WTC11 (cell line): ENCODE data around the gene KIRREL3. TPM values are rescaled to one million over a fixed set of nuclear protein-coding genes. Genes with fewer than 3 reads are reported as not detected.

ENCODE experiments used
- ATAC-seq: fragments of 200-7000 bp; cut with Tn5 transposase; 2 replicates; pipeline ENCODE4 v1.10.0; 2021; ENCODE audit warnings: mild to moderate bottlenecking, moderate library complexity
- Bru-seq: library from RNA; stranded (reverse); fragments of 400-500 nt; gene quantifications from one replicate; lab custom pipeline; 2021; lab: Mats Ljungman, UMichigan
- CTCF ChIA-PET: fragments of 300-600 bp; sonication (Branson Sonifier 250); formaldehyde crosslinking; loops from one replicate; lab custom pipeline; 2021; ENCODE audit warnings: antibody characterized with exemption; lab: Charles Lee
- POLR2A ChIA-PET: fragments of 350-600 bp; sonication (Branson Sonifier 250); formaldehyde crosslinking; loops from one replicate; lab custom pipeline; 2021; ENCODE audit warnings: antibody characterized with exemption; lab: Charles Lee
- DNase-seq: peaks from one replicate; pipeline ENCODE4 v3.0.0; 2021; ENCODE audit warnings: low spot score
- H3K27ac Mint-ChIP-seq: 2 replicates; pipeline ENCODE4 v1.8.0; 2021; ENCODE audit warnings: mixed read lengths
- H3K27me3 Mint-ChIP-seq: 2 replicates; pipeline ENCODE4 v1.8.0; 2021; ENCODE audit warnings: low read depth, mild to moderate bottlenecking, moderate library complexity, mixed read lengths
- H3K36me3 Mint-ChIP-seq: 2 replicates; pipeline ENCODE4 v1.8.0; 2021; ENCODE audit warnings: mixed read lengths
- H3K4me1 Mint-ChIP-seq: 2 replicates; pipeline ENCODE4 v1.8.0; 2022; ENCODE audit warnings: mixed read lengths
- H3K4me3 Mint-ChIP-seq: 2 replicates; pipeline ENCODE4 v1.8.0; 2021; ENCODE audit warnings: mild to moderate bottlenecking, moderate library complexity, mixed read lengths
- H3K9me3 Mint-ChIP-seq: 2 replicates; pipeline ENCODE4 v1.8.0; 2021; ENCODE audit warnings: mixed read lengths
- ATF1 ChIP-seq: sonication (generic); formaldehyde crosslinking; IDR thresholded peaks from 2 replicates; pipeline ENCODE4 v1.8.1; 2023; ENCODE audit warnings: mild to moderate bottlenecking, moderate library complexity, missing genetic modification reagents
- EMX1 ChIP-seq: fragments of 250-450 bp; sonication (Bioruptor Pico); IDR thresholded peaks from 2 replicates; pipeline ENCODE4 v1.8.0; 2021; ENCODE audit warnings: mild to moderate bottlenecking
- FOXK1 ChIP-seq: sonication (generic); formaldehyde crosslinking; IDR thresholded peaks from 2 replicates; pipeline ENCODE4 v1.8.0; 2022; ENCODE audit warnings: mild to moderate bottlenecking, moderate library complexity, missing genetic modification reagents
- GABPB1 ChIP-seq: sonication (generic); formaldehyde crosslinking; IDR thresholded peaks from 2 replicates; pipeline ENCODE4 v1.8.1; 2023; ENCODE audit warnings: mild to moderate bottlenecking, missing genetic modification reagents
- GRHL2 ChIP-seq: fragments of 250-450 bp; sonication (Bioruptor Pico); IDR thresholded peaks from 2 replicates; pipeline ENCODE4 v1.8.0; 2022; ENCODE audit warnings: mild to moderate bottlenecking, moderate library complexity; ENCODE audit not compliant: insufficient replicate concordance, severe bottlenecking
- KAT7 ChIP-seq: sonication (generic); formaldehyde crosslinking; IDR thresholded peaks from 2 replicates; pipeline ENCODE4 v1.8.1; 2023; ENCODE audit warnings: missing genetic modification reagents, mild to moderate bottlenecking, borderline replicate concordance
- MXD4 ChIP-seq: fragments of 250-450 bp; sonication (Bioruptor Pico); IDR thresholded peaks from 2 replicates; pipeline ENCODE4 v1.8.0; 2021; ENCODE audit warnings: mild to moderate bottlenecking, moderate library complexity, borderline replicate concordance
- NFATC4 ChIP-seq: fragments of 250-450 bp; sonication (Bioruptor Pico); IDR thresholded peaks from 2 replicates; pipeline ENCODE4 v1.9.0; 2021; ENCODE audit warnings: mild to moderate bottlenecking
- NFYB ChIP-seq: sonication (generic); formaldehyde crosslinking; conservative IDR thresholded peaks from 2 replicates; pipeline ENCODE4 v1.8.0; 2022; ENCODE audit warnings: low read depth, missing genetic modification reagents
- NR2C2 ChIP-seq: sonication (generic); formaldehyde crosslinking; IDR thresholded peaks from 2 replicates; pipeline ENCODE4 v1.8.0; 2022; ENCODE audit warnings: mild to moderate bottlenecking, missing genetic modification reagents
- RELA ChIP-seq: sonication (generic); formaldehyde crosslinking; IDR thresholded peaks from 2 replicates; pipeline ENCODE4 v1.8.1; 2022; ENCODE audit warnings: missing genetic modification reagents, mild to moderate bottlenecking, borderline replicate concordance
- SP1 ChIP-seq: sonication (generic); formaldehyde crosslinking; conservative IDR thresholded peaks from 2 replicates; pipeline ENCODE4 v1.8.1; 2022; ENCODE audit warnings: missing genetic modification reagents
- ZBTB21 ChIP-seq: sonication (generic); formaldehyde crosslinking; IDR thresholded peaks from 2 replicates; pipeline ENCODE4 v1.8.1; 2023; ENCODE audit warnings: mild to moderate bottlenecking, missing genetic modification reagents, borderline replicate concordance
- ZNF263 ChIP-seq: sonication (generic); formaldehyde crosslinking; IDR thresholded peaks from 2 replicates; pipeline ENCODE4 v1.8.1; 2022; ENCODE audit warnings: low read depth, mild to moderate bottlenecking, moderate library complexity, missing genetic modification reagents
- ZNF396 ChIP-seq: fragments of 250-450 bp; sonication (Bioruptor Pico); IDR thresholded peaks from 2 replicates; pipeline ENCODE4 v1.8.0; 2021; ENCODE audit warnings: mild to moderate bottlenecking, moderate library complexity, borderline replicate concordance
- ZNF671 ChIP-seq: fragments of 250-450 bp; sonication (Bioruptor Pico); IDR thresholded peaks from 2 replicates; pipeline ENCODE4 v1.8.0; 2021; ENCODE audit warnings: mild to moderate bottlenecking
- long read RNA-seq, 3 experiments: library from RNA in 1 of 3; library from capped mRNA in 1 of 3; library from polyadenylated mRNA in 1 of 3; unstranded in 2 of 3; stranded (forward) in 1 of 3; transcript quantifications; one replicate each; pipeline ENCODE4 v2.0.0, GENCODE V29; 2021
- total RNA-seq: library from RNA; stranded (reverse); gene quantifications from 3 replicates; pipeline ENCODE4 v1.2.3, GENCODE V29; 2021
- TF ChIP-seq, protein P1 (sequence below): sonication (generic); formaldehyde crosslinking; conservative IDR thresholded peaks from 2 replicates; pipeline ENCODE4 v1.8.1; 2022; ENCODE audit warnings: mild to moderate bottlenecking, missing genetic modification reagents
- TF ChIP-seq, protein P2 (sequence below): sonication (generic); formaldehyde crosslinking; IDR thresholded peaks from 2 replicates; pipeline ENCODE4 v1.8.1; 2023; ENCODE audit warnings: mild to moderate bottlenecking, moderate library complexity, missing genetic modification reagents
- TF ChIP-seq, protein P3 (sequence below): sonication (generic); formaldehyde crosslinking; IDR thresholded peaks from 2 replicates; pipeline ENCODE4 v1.8.0; 2023; ENCODE audit warnings: missing genetic modification reagents
- TF ChIP-seq, protein P4 (sequence below): sonication (generic); formaldehyde crosslinking; IDR thresholded peaks from 2 replicates; pipeline ENCODE4 v1.8.0; 2022; ENCODE audit warnings: mild to moderate bottlenecking, missing genetic modification reagents
- TF ChIP-seq, protein P5 (sequence below): sonication (generic); formaldehyde crosslinking; IDR thresholded peaks from 2 replicates; pipeline ENCODE4 v1.8.1; 2023; ENCODE audit warnings: mild to moderate bottlenecking, missing genetic modification reagents, moderate library complexity
- TF ChIP-seq, protein P6 (sequence below): sonication (generic); formaldehyde crosslinking; IDR thresholded peaks from 2 replicates; pipeline ENCODE4 v1.8.1; 2022; ENCODE audit warnings: low read depth, mild to moderate bottlenecking, moderate library complexity, missing genetic modification reagents, borderline replicate concordance
- TF ChIP-seq, protein P7 (sequence below): fragments of 250-450 bp; sonication (Bioruptor Pico); IDR thresholded peaks from 2 replicates; pipeline ENCODE4 v1.9.0; 2021; ENCODE audit warnings: mild to moderate bottlenecking

KIRREL3 gene
- total RNA-seq, result 0.59 to 1.1 TPM (median 0.76 TPM) in 3 replicates
- percentile 22 among the genes with signal in this experiment for Bru-seq, nascent RNA
- long read RNA-seq, experiment 1, result 0 reads
- long read RNA-seq, experiment 2, partial matches to known transcripts, result 0 of 2 reads
- long read RNA-seq, experiment 2, other reads (novel, unspliced or antisense), result 2 of 2 reads
- long read RNA-seq, experiment 3, partial matches to known transcripts, result 0 of 1 reads
- long read RNA-seq, experiment 3, other reads (novel, unspliced or antisense), result 1 of 1 reads

DNA sequence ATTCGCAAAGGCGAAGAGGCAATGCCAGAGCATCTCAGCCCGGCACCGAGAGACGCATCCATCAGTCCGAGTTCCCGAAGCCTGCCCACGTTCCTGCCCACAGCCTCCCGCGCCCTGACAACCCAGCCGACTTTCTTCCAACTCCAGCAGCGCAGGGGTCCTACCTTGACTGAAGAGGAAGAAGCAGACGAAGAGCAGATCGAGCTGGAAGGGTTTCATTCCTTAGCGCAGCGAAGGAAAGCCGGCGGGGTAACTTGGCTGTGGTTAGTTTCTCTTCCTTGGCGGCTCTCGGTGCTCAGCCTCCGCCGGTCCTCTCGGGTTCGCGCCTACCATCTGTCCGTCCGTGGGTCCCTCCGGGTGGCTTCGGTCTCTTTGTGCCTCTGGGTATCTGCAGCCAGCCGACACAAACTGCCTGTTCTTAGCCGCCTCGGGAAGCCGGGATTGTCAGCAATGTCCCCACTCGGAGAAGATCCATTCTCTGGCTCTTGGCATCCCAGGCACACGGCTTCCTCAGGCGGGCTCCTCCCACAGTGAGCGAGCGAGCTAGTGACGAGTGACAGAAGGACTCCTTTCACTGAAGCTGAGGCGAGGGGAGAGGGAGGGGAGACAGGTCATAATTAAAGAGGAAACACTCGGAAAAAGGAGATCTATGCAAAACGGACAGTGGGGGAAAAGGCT is at the start of gene KIRREL3:
TSS of gene KIRREL3 (minus strand) at position 480 of the 678 bp plus-strand sequence.
- Mint-ChIP-seq H3K4me3 (peak within 1 kb of the TSS; percentile 3; the same call in 1 of the 2 replicates), H3K36me3 (no peaks in the 10 kb centered on the region)

DNA sequence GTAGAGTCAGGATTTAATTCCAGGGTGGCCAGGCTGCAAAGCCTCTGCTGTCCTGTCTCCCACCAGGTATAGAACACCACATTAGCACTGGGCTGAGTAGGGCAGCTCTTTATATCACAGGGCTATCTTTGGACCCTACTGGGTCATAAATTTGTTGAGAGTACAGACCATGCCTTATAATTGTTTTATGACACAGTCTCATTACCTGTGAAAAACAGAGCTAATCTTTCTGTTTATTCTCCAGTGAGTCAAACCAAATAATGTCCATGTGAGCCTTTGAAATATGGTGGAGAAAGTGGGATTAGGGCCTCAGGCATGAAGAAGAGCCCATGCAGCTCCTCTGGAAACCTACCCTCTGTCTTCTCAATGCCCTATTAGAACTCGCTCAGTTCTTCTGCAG is 49.6 kb upstream of the KIRREL3 start:
- H3K36me3 Mint-ChIP-seq, result no peaks in the 10 kb centered on the region
- H3K27ac Mint-ChIP-seq, result no peak overlapping the region
- ATAC-seq, result no peak
- CTCF ChIA-PET, result no interaction called here
- no peaks in the 10 kb centered on the region for H3K9me3 Mint-ChIP-seq
- peaks cover 13% of the 10 kb centered on the region for H3K4me1 Mint-ChIP-seq
- POLR2A ChIA-PET, result no interaction called here
- DNase-seq, result no peak
- no peak overlapping the region for H3K4me3 Mint-ChIP-seq
- TF ChIP-seq MXD4 (CRISPR knock-in tag), result no peak
- TF ChIP-seq ZNF396 (CRISPR knock-in tag), result no peak
- no peak for TF ChIP-seq NFATC4
- no peak for TF ChIP-seq EMX1 (CRISPR knock-in tag)
- TF ChIP-seq, protein P1, sequence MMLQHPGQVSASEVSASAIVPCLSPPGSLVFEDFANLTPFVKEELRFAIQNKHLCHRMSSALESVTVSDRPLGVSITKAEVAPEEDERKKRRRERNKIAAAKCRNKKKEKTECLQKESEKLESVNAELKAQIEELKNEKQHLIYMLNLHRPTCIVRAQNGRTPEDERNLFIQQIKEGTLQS, result no peak
- TF ChIP-seq, protein P2, sequence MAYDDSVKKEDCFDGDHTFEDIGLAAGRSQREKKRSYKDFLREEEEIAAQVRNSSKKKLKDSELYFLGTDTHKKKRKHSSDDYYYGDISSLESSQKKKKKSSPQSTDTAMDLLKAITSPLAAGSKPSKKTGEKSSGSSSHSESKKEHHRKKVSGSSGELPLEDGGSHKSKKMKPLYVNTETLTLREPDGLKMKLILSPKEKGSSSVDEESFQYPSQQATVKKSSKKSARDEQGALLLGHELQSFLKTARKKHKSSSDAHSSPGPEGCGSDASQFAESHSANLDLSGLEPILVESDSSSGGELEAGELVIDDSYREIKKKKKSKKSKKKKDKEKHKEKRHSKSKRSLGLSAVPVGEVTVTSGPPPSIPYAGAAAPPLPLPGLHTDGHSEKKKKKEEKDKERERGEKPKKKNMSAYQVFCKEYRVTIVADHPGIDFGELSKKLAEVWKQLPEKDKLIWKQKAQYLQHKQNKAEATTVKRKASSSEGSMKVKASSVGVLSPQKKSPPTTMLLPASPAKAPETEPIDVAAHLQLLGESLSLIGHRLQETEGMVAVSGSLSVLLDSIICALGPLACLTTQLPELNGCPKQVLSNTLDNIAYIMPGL (CRISPR knock-in tag), result no peak
- TF ChIP-seq NFYB (CRISPR knock-in tag), result no peak
- TF ChIP-seq SP1 (CRISPR knock-in tag), result no peak
- TF ChIP-seq, protein P3, sequence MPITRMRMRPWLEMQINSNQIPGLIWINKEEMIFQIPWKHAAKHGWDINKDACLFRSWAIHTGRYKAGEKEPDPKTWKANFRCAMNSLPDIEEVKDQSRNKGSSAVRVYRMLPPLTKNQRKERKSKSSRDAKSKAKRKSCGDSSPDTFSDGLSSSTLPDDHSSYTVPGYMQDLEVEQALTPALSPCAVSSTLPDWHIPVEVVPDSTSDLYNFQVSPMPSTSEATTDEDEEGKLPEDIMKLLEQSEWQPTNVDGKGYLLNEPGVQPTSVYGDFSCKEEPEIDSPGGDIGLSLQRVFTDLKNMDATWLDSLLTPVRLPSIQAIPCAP, result no peak
- TF ChIP-seq, protein P4, sequence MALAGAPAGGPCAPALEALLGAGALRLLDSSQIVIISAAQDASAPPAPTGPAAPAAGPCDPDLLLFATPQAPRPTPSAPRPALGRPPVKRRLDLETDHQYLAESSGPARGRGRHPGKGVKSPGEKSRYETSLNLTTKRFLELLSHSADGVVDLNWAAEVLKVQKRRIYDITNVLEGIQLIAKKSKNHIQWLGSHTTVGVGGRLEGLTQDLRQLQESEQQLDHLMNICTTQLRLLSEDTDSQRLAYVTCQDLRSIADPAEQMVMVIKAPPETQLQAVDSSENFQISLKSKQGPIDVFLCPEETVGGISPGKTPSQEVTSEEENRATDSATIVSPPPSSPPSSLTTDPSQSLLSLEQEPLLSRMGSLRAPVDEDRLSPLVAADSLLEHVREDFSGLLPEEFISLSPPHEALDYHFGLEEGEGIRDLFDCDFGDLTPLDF (CRISPR knock-in tag), result no peak
- TF ChIP-seq KAT7, result no peak
- TF ChIP-seq, protein P5, sequence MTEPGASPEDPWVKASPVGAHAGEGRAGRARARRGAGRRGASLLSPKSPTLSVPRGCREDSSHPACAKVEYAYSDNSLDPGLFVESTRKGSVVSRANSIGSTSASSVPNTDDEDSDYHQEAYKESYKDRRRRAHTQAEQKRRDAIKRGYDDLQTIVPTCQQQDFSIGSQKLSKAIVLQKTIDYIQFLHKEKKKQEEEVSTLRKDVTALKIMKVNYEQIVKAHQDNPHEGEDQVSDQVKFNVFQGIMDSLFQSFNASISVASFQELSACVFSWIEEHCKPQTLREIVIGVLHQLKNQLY, result no peak
- TF ChIP-seq NR2C2 (CRISPR knock-in tag), result no peak
- TF ChIP-seq, all 79 proteins: peak for 0
- peaks cover 3% of the 10 kb centered on the region; the same call in 1 of the 2 replicates for H3K27me3 Mint-ChIP-seq

More for the DNA sequence above, at the start of gene KIRREL3:
- Mint-ChIP-seq H3K27ac (no peak within 1 kb of the TSS), H3K4me1 (peaks cover 32% of the 10 kb centered on the region), H3K27me3 (peaks cover 27% of the 10 kb centered on the region), H3K9me3 (no peaks in the 10 kb centered on the region)
- POLR2A ChIA-PET, result no interaction called here
- CTCF ChIA-PET, result interaction anchor here (0.8 to 5.6 kb wide), 2 partner anchors 10 to 284 kb away, joined by 3 to 66 read pairs; no protein-coding TSS in a partner anchor
- TF ChIP-seq ZBTB21 (CRISPR knock-in tag) (no peak), ZNF263 (CRISPR knock-in tag) (no peak), FOXK1 (no peak), RELA (no peak), GRHL2 (no peak), GABPB1 (CRISPR knock-in tag) (no peak), NFATC4 (no peak), ATF1 (no peak), ZNF671 (no peak)
- TF ChIP-seq, protein P3, result no peak
- TF ChIP-seq, protein P6, sequence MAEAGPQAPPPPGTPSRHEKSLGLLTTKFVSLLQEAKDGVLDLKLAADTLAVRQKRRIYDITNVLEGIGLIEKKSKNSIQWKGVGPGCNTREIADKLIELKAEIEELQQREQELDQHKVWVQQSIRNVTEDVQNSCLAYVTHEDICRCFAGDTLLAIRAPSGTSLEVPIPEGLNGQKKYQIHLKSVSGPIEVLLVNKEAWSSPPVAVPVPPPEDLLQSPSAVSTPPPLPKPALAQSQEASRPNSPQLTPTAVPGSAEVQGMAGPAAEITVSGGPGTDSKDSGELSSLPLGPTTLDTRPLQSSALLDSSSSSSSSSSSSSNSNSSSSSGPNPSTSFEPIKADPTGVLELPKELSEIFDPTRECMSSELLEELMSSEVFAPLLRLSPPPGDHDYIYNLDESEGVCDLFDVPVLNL (CRISPR knock-in tag), result no peak
- TF ChIP-seq, protein P7, sequence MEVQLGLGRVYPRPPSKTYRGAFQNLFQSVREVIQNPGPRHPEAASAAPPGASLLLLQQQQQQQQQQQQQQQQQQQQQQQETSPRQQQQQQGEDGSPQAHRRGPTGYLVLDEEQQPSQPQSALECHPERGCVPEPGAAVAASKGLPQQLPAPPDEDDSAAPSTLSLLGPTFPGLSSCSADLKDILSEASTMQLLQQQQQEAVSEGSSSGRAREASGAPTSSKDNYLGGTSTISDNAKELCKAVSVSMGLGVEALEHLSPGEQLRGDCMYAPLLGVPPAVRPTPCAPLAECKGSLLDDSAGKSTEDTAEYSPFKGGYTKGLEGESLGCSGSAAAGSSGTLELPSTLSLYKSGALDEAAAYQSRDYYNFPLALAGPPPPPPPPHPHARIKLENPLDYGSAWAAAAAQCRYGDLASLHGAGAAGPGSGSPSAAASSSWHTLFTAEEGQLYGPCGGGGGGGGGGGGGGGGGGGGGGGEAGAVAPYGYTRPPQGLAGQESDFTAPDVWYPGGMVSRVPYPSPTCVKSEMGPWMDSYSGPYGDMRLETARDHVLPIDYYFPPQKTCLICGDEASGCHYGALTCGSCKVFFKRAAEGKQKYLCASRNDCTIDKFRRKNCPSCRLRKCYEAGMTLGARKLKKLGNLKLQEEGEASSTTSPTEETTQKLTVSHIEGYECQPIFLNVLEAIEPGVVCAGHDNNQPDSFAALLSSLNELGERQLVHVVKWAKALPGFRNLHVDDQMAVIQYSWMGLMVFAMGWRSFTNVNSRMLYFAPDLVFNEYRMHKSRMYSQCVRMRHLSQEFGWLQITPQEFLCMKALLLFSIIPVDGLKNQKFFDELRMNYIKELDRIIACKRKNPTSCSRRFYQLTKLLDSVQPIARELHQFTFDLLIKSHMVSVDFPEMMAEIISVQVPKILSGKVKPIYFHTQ (CRISPR knock-in tag), result no peak
- peak; percentile 23 for DNase-seq
- ATAC-seq, result peak; percentile 10; the same call in 1 of the 2 replicates
